ENCODE data around the gene CMC2.

GRCh38 chr16:80976946-80977345 is 29.7 kb downstream of the CMC2 start:
- TF ChIP-seq CTCF (IDR thresholded peaks at IDR 0.05) (no peak), POLR2AphosphoS5 (IDR thresholded peaks at IDR 0.05) (no peak), POLR2A (IDR thresholded peaks at IDR 0.05) (no peak)
